ENCODE results near the gene GPR32.
A peak's percentile ranks its signal among the peaks of the same experiment; 100 is the strongest.
"Not testable (repeated sequence)": the region's sequence is repeated elsewhere in the genome, so short reads cannot be mapped to it uniquely, and the experiment has no call there.

GPR32 gene

GRCh38 chr19:50743537-50743936 is 26.7 kb upstream of the GPR32 start:
- no peak overlapping the region for H3K4me3 ChIP-seq (ENCODE audit: low read length)
- DNase-seq (ENCODE audit: low read depth, low spot score), result no peak

GRCh38 chr19:50745221-50745620 is 25.0 kb upstream of the GPR32 start:
- H3K4me3 ChIP-seq (ENCODE audit: low read length), result peak overlapping the region; percentile 31
- peak; percentile 66 for DNase-seq (ENCODE audit: low read depth, low spot score)

- DNase-seq (ENCODE audit: low read depth, low spot score); H3K4me3 ChIP-seq (ENCODE audit: low read length): not testable (repeated sequence)
Observed at GRCh38 chr19:50747141-50747540, 23.1 kb upstream of the GPR32 start.

GRCh38 chr19:50749490-50749889 is 20.8 kb upstream of the GPR32 start:
- DNase-seq (ENCODE audit: low read depth, low spot score), result no peak
- no peak overlapping the region for H3K4me3 ChIP-seq (ENCODE audit: low read length)

DNA sequence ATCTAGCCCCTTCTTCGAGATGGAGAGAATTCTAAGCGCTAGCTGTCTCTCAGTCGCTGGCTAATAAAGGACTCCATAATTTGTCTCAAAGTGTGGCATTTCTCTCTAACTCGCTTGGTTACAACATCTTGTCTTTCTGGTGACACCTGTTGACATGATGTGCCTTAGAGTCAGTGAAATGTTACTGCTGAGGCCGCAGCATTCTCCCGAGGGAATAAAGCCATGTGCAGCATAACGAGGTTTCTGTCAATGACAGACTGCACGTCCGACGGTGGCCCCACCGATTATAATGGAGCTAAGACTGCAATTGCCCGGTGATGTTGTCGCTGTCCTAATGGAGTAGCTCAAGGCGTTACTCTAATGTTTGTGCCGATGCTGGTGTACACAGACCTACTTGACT is 20.3 kb upstream of the GPR32 start:
- H3K4me3 ChIP-seq (ENCODE audit: low read length), result no peak overlapping the region
- DNase-seq (ENCODE audit: low read depth, low spot score), result no peak

GRCh38 chr19:50753879-50754278 is 16.4 kb upstream of the GPR32 start:
- H3K4me3 ChIP-seq (ENCODE audit: low read length), result no peak overlapping the region
- no peak for DNase-seq (ENCODE audit: low read depth, low spot score)

- DNase-seq (ENCODE audit: low read depth, low spot score); H3K4me3 ChIP-seq (ENCODE audit: low read length): not testable (repeated sequence)
Observed at GRCh38 chr19:50756244-50756643, 14.0 kb upstream of the GPR32 start.

GRCh38 chr19:50757624-50758023 is 12.6 kb upstream of the GPR32 start:
- DNase-seq (ENCODE audit: low read depth, low spot score); H3K4me3 ChIP-seq (ENCODE audit: low read length): not testable (repeated sequence)

GRCh38 chr19:50759076-50759475 is 11.2 kb upstream of the GPR32 start:
- H3K4me3 ChIP-seq (ENCODE audit: low read length); DNase-seq (ENCODE audit: low read depth, low spot score): not testable (repeated sequence)

- no peak overlapping the region for H3K4me3 ChIP-seq (ENCODE audit: low read length)
- peak; percentile 68 for DNase-seq (ENCODE audit: low read depth, low spot score)
Observed at GRCh38 chr19:50759886-50760285, 10.4 kb upstream of the GPR32 start.

DNA sequence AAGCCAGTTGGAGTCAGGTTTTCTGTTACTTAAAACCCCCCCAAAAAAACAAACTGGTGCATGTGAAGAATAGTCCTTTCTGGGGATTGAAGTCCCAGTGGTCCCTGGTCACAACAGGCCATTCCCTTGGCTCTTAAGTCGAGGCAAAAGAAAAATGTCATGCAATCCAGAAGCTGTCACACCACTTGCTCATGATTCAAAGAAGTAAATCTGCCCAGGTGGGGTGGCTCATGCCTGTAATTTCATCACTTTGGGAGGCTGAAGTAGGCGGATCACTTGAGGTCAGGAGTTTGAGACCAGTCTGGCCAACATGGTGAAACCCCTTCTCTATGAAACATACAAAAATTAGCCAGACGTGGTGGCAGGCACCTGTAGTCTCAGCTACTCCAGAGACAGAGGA is 8.8 kb upstream of the GPR32 start:
- H3K4me3 ChIP-seq (ENCODE audit: low read length); DNase-seq (ENCODE audit: low read depth, low spot score): not testable (repeated sequence)

GRCh38 chr19:50763521-50763920 is 6.7 kb upstream of the GPR32 start:
- H3K4me3 ChIP-seq (ENCODE audit: low read length); DNase-seq (ENCODE audit: low read depth, low spot score): not testable (repeated sequence)

- DNase-seq (ENCODE audit: low read depth, low spot score), result no peak
Observed at GRCh38 chr19:50764409-50764808, 5.9 kb upstream of the GPR32 start.

DNA sequence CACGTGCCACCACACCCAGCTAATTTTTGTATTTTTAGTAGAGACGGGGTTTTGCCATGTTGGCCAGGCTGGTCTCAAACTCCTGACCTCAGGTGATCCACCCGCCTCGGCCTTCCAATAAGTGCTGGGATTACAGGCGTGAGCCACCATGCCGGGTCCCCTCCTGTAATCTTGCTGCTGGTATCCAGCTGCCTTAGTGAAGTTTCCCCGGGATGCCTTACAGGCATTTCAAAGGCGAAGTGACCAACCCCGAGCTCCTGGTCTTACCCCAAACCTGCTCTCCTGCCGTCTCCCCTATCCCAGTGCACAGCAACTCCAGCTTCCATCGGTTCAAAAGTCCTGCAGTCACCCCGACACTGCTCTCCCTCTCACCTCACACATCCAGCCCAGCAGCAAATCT is 3.5 kb upstream of the GPR32 start:
- not testable (repeated sequence) for DNase-seq (ENCODE audit: low read depth, low spot score); H3K4me3 ChIP-seq (ENCODE audit: low read length)

More at GRCh38 chr19:50764409-50764808, 5.9 kb upstream of the GPR32 start:
- no peak overlapping the region for H3K4me3 ChIP-seq (ENCODE audit: low read length)

GRCh38 chr19:50767263-50767662 is 3.0 kb upstream of the GPR32 start:
- DNase-seq (ENCODE audit: low read depth, low spot score), result not testable (repeated sequence)

DNA sequence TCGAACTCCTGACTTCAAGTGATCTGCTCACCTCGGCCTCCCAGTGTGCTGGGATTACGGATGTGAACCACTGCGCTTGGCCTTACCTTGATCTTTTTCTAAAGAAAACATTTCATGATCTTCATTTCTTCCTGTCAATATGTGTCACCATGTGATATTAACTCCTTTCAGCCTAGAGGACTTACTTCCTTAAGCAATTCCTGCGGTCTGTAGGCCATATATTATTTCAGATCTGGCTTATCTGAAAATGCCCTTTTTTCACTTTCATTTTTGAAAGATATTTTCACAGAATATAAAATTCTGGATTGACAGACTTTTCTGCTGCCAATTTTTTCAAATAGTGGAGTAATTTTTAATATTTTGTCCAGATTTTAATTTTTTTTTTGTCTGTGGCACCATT is 2.0 kb upstream of the GPR32 start:
- H3K4me3 ChIP-seq (ENCODE audit: low read length), result no peak overlapping the region
- no peak for DNase-seq (ENCODE audit: low read depth, low spot score)

More at GRCh38 chr19:50767263-50767662, 3.0 kb upstream of the GPR32 start:
- H3K4me3 ChIP-seq (ENCODE audit: low read length), result not testable (repeated sequence)

- H3K4me3 ChIP-seq (ENCODE audit: low read length), result no peak overlapping the region
- no peak for DNase-seq (ENCODE audit: low read depth, low spot score)
Observed at GRCh38 chr19:50770888-50771287, 624 bp downstream of the GPR32 start.

DNA sequence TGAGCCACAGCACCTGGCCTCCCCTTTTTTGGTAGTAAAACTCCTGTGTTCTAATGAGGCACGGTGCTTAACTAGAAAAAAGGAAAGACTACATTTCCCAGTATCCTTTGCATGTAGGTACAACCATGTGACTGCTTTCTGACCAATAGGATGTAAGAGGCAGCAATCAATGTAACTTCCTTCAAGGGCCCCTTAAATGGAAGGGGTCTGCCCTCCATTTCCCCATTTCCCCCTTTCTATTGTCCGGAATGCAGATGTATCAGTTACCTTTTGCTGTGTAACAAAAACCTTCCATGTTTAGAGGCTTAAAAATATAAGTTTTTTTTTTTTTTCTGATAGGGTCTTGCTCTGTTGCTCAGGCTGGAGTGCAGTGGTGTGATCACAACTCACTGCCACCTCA is 2.2 kb downstream of the GPR32 start:
- DNase-seq (ENCODE audit: low read depth, low spot score), result peak; percentile 72
- H3K4me3 ChIP-seq (ENCODE audit: low read length), result no peak overlapping the region

- H3K4me3 ChIP-seq (ENCODE audit: low read length); DNase-seq (ENCODE audit: low read depth, low spot score): not testable (repeated sequence)
Observed at GRCh38 chr19:50772912-50773311, 2.6 kb downstream of the GPR32 start.

GRCh38 chr19:50773454-50773853 is 3.2 kb downstream of the GPR32 start:
- not testable (repeated sequence) for DNase-seq (ENCODE audit: low read depth, low spot score); H3K4me3 ChIP-seq (ENCODE audit: low read length)

DNA sequence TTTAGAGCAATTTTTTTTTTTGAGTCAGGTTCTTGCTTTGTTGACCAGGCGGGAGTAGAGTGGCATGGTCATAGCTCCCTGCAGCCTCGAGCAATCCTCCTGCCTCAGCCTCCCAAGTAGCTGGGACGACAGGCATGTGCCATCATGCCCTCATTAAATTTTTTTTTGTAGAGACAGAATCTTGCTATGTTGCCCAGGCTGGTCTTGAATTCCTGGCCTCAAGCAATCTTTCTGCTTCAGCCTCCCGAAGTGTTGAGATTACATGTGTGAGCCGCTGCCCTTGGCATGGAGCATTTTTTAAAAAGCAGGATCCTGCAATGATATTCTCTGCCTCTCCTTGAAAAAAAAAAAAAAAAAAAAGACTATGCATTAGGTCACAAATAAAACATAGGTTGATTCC is 5.9 kb downstream of the GPR32 start:
- DNase-seq (ENCODE audit: low read depth, low spot score), result no peak
- H3K4me3 ChIP-seq (ENCODE audit: low read length), result no peak overlapping the region

DNA sequence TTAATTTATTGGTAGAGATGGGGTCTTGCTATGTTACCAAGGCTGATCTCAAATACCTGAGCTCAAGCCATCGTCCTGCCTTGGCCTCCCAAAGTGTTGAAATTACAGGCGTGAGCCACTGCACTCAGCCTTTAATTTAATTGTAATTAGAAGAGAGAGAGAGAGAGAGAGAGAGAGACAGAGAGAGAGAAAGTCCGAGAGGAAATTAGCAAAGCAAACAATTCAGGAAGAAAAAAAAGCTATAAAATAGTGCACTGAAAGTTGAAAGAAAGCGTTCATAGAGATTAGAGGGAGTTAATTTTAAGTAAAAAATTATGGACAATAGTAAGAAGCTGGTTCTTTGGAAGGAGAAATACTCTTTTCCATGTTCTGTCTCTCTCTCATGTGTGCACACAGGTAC is 7.0 kb downstream of the GPR32 start:
- peak overlapping the region; percentile 40 for H3K4me3 ChIP-seq (ENCODE audit: low read length)
- DNase-seq (ENCODE audit: low read depth, low spot score), result no peak
